HG03097 (cell line): ENCODE results near the gene APOL5.
A peak's percentile ranks its signal among the peaks of the same experiment; 100 is the strongest.

ENCODE experiments used
- ATAC-seq: cut with Tn5 transposase; IDR thresholded peaks from one replicate; pipeline ENCODE4 v1.9.1; 2021; ENCODE audit not compliant: unreplicated experiment, low FRiP score

The APOL5 gene

GRCh38 chr22:35739076-35739930 lies 21.6 kb downstream of the APOL5 start:
- ATAC-seq = no peak

- ATAC-seq = no peak
These were observed 22.3 kb downstream of the APOL5 start for GRCh38 chr22:35739931-35740380.

- no peak for ATAC-seq
These were observed 22.9 kb downstream of the APOL5 start for GRCh38 chr22:35740616-35741015.

- no peak for ATAC-seq
These were observed 24.8 kb downstream of the APOL5 start for GRCh38 chr22:35742342-35743100.

- ATAC-seq = no peak
These were observed 25.7 kb downstream of the APOL5 start for GRCh38 chr22:35743326-35743860.

GRCh38 chr22:35746248-35746647 lies 28.6 kb downstream of the APOL5 start:
- no peak for ATAC-seq

GRCh38 chr22:35746946-35747703 lies 29.5 kb downstream of the APOL5 start:
- ATAC-seq = no peak

GRCh38 chr22:35749808-35750207 lies 32.1 kb downstream of the APOL5 start:
- ATAC-seq = peak; percentile 84

GRCh38 chr22:35752006-35752862 lies 34.6 kb downstream of the APOL5 start:
- no peak for ATAC-seq

GRCh38 chr22:35752863-35753189 lies 35.2 kb downstream of the APOL5 start:
- ATAC-seq = no peak

- no peak for ATAC-seq
These were observed 37.1 kb downstream of the APOL5 start for GRCh38 chr22:35754761-35755160.

- no peak for ATAC-seq
These were observed 39.0 kb downstream of the APOL5 start for GRCh38 chr22:35756722-35757121.

GRCh38 chr22:35758394-35758793 lies 40.7 kb downstream of the APOL5 start:
- no peak for ATAC-seq

GRCh38 chr22:35761037-35761436 lies 43.4 kb downstream of the APOL5 start:
- no peak for ATAC-seq

- no peak for ATAC-seq
These were observed 49.2 kb downstream of the APOL5 start for GRCh38 chr22:35766654-35767580.

GRCh38 chr22:35769974-35770373 lies 52.3 kb downstream of the APOL5 start:
- no peak for ATAC-seq

- no peak for ATAC-seq
These were observed 57.7 kb downstream of the APOL5 start for GRCh38 chr22:35775339-35775738.

- no peak for ATAC-seq
These were observed 59.8 kb downstream of the APOL5 start for GRCh38 chr22:35777335-35777975.
